Fibroblast of lung (primary cell): ENCODE results near the gene MCF2L.

ENCODE experiments used
- EZH2 ChIP-seq: IDR thresholded peaks from 2 replicates; pipeline ENCODE4 v1.5.1; 2012; ENCODE audit warnings: low read length, control low read depth, mild to moderate bottlenecking; ENCODE audit errors: missing control alignments
- TF ChIP-seq, protein P1 (sequence below), 2 donors: IDR thresholded peaks in 1 of 2; conservative IDR thresholded peaks in 1 of 2; 1 replicate in 1 of 2; 2 replicates in 1 of 2; pipeline ENCODE4 v1.5.1; 2011 to 2012; ENCODE audit warnings: low read length in 2 of 2, control low read depth in 1 of 2, inconsistent platforms in 1 of 2, low read depth in 1 of 2, mild to moderate bottlenecking in 1 of 2

DNA sequence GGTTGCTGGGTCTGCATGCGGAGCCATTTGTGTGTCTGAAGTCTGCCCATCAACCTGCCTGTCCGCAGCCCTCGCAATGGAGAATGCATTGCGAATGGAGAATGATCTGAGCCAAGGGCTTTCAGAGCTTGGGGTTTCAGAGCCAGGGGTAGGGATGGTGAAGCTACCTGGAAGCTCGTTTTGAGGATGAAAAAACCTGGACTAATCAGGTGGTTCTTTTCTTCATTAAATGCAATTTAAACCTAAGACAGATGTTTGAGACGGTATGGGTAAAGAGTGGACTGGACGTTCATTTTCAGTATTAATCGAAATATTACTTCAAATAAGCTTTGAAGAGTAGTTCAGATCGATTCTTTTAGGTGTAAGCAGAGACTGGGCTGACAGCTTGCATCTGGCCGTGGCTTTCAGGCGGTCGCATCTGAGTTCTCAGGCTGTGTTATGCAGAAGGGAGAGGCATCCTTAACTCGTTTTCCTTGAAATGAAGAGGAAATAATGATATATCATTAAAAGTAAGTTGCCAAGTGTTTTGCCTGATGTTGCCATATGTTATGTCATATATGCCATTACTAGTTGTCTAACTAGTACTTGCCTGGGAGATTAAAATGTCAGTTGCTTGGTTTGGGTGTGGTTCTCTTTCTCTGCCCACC, 801 bp downstream of the MCF2L start:
- TF ChIP-seq EZH2 = no peak
- TF ChIP-seq, protein P1, sequence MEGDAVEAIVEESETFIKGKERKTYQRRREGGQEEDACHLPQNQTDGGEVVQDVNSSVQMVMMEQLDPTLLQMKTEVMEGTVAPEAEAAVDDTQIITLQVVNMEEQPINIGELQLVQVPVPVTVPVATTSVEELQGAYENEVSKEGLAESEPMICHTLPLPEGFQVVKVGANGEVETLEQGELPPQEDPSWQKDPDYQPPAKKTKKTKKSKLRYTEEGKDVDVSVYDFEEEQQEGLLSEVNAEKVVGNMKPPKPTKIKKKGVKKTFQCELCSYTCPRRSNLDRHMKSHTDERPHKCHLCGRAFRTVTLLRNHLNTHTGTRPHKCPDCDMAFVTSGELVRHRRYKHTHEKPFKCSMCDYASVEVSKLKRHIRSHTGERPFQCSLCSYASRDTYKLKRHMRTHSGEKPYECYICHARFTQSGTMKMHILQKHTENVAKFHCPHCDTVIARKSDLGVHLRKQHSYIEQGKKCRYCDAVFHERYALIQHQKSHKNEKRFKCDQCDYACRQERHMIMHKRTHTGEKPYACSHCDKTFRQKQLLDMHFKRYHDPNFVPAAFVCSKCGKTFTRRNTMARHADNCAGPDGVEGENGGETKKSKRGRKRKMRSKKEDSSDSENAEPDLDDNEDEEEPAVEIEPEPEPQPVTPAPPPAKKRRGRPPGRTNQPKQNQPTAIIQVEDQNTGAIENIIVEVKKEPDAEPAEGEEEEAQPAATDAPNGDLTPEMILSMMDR (conservative IDR thresholded peaks at IDR 0.05 in 1 of 2, IDR thresholded peaks at IDR 0.05 in 1 of 2; ENCODE audit: low read depth in 1 of 2, low read length in 2 of 2) = no peak
